HepG2 (cell line): Measurements from ENCODE around the gene MACROD2.

Experiments used
- GABPA ChIP-seq, 2 experiments: IDR thresholded peaks; 2 replicates each; pipeline ENCODE4 v1.6.1; 2011 to 2016; ENCODE audit warnings: low read depth in 2 of 2, low read length in 1 of 2, missing biosample characterization in 1 of 2, missing genetic modification characterization in 1 of 2
- SMYD3 ChIP-seq: sonication (generic); formaldehyde crosslinking; IDR thresholded peaks from 2 replicates; pipeline ENCODE4 v1.8.1; 2023; ENCODE audit warnings: mild to moderate bottlenecking, missing genetic modification reagents
- TARDBP ChIP-seq: sonication (generic); formaldehyde crosslinking; IDR thresholded peaks from 2 replicates; pipeline ENCODE4 v1.8.0; 2022; ENCODE audit warnings: mild to moderate bottlenecking, missing genetic modification reagents
- TRIM24 ChIP-seq: sonication (generic); formaldehyde crosslinking; IDR thresholded peaks from 2 replicates; pipeline ENCODE4 v1.8.0; 2022; ENCODE audit warnings: mild to moderate bottlenecking, missing genetic modification reagents
- ZNF225 ChIP-seq: sonication (generic); formaldehyde crosslinking; IDR thresholded peaks from 2 replicates; pipeline ENCODE4 v1.4.0; 2020; ENCODE audit warnings: mild to moderate bottlenecking, missing genetic modification reagents
- TF ChIP-seq, protein P1 (sequence below): sonication (generic); formaldehyde crosslinking; IDR thresholded peaks from 2 replicates; pipeline ENCODE4 v1.5.0; 2020; ENCODE audit warnings: mild to moderate bottlenecking, missing genetic modification reagents, moderate library complexity
- TF ChIP-seq, protein P2 (sequence below): conservative IDR thresholded peaks from 2 replicates; pipeline ENCODE4 v1.6.1; 2018; ENCODE audit warnings: missing genetic modification reagents

- TF ChIP-seq SMYD3 (CRISPR knock-in tag) (no peak), ZNF225 (CRISPR knock-in tag) (no peak), TARDBP (CRISPR knock-in tag) (no peak), GABPA (IDR thresholded peaks at IDR 0.05; ENCODE audit: low read depth, low read length) (no peak), GABPA (CRISPR knock-in tag; IDR thresholded peaks at IDR 0.05; ENCODE audit: low read depth) (no peak), TRIM24 (CRISPR knock-in tag) (no peak)
- TF ChIP-seq, protein P1, sequence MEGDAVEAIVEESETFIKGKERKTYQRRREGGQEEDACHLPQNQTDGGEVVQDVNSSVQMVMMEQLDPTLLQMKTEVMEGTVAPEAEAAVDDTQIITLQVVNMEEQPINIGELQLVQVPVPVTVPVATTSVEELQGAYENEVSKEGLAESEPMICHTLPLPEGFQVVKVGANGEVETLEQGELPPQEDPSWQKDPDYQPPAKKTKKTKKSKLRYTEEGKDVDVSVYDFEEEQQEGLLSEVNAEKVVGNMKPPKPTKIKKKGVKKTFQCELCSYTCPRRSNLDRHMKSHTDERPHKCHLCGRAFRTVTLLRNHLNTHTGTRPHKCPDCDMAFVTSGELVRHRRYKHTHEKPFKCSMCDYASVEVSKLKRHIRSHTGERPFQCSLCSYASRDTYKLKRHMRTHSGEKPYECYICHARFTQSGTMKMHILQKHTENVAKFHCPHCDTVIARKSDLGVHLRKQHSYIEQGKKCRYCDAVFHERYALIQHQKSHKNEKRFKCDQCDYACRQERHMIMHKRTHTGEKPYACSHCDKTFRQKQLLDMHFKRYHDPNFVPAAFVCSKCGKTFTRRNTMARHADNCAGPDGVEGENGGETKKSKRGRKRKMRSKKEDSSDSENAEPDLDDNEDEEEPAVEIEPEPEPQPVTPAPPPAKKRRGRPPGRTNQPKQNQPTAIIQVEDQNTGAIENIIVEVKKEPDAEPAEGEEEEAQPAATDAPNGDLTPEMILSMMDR (CRISPR knock-in tag): no peak
- TF ChIP-seq, protein P2, sequence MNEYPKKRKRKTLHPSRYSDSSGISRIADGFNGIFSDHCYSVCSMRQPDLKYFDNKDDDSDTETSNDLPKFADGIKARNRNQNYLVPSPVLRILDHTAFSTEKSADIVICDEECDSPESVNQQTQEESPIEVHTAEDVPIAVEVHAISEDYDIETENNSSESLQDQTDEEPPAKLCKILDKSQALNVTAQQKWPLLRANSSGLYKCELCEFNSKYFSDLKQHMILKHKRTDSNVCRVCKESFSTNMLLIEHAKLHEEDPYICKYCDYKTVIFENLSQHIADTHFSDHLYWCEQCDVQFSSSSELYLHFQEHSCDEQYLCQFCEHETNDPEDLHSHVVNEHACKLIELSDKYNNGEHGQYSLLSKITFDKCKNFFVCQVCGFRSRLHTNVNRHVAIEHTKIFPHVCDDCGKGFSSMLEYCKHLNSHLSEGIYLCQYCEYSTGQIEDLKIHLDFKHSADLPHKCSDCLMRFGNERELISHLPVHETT (CRISPR knock-in tag): no peak
These were observed 1914.7 kb downstream of the MACROD2 start for GRCh38 chr20:15909995-15910394.
